Cardiac septum (tissue), 1 donor: ENCODE measurements around the gene PDE4C. TPM values are rescaled to one million over a fixed set of nuclear protein-coding genes. Genes with fewer than 3 reads are reported as not detected.
A peak's percentile ranks its signal among the peaks of the same experiment; 100 is the strongest.

Experiments used
- DNase-seq: peaks from one replicate; pipeline ENCODE4 v3.0.0-alpha.2; 2020; ENCODE audit warnings: low spot score
- intact Hi-C: fragments of 100-400 bp; cut with DNase I; formaldehyde crosslinking; loops from one replicate; pipeline ENCODE4 v1.14.0; 2022
- total RNA-seq: library from RNA; stranded (reverse); fragmentation: NEBNext Ultra II Directional; extraction: Animal tissue kit (Norgen Biotek cat#: 25700); gene quantifications from one replicate; pipeline ENCODE4 v1.2.1, GENCODE V29; 2021
- donor health status: DM: no; HTN: no; CAD: no.

The PDE4C gene
- total RNA-seq, 1 donor from 2014 or later = 1.3 TPM

- intact Hi-C loops = loop anchor here (2.0 to 10.0 kb wide), 4 partner anchors 48 to 210 kb away; partner anchors contain the start of genes LSM4 and SSBP4
These were observed 21.6 kb downstream of the PDE4C start for GRCh38 chr19:18204394-18205199.

GRCh38 chr19:18203863-18204393 lies 22.3 kb downstream of the PDE4C start, which contains the start of gene RAB3A:
RAB3A (minus strand) TSS chr19:18204042; CDS start chr19:18202740, 1,302 bp downstream.
- intact Hi-C loops = loop anchor here (1.0 to 10.0 kb wide), 4 partner anchors 11 to 211 kb away; partner anchors contain the start of genes LSM4, MPV17L2 and SSBP4
- peak; percentile 100 for DNase-seq

More at GRCh38 chr19:18204394-18205199, 21.6 kb downstream of the PDE4C start:
- DNase-seq = no peak

GRCh38 chr19:18203408-18203862 lies 22.8 kb downstream of the PDE4C start:
- intact Hi-C loops = loop anchor here (1.0 to 10.0 kb wide), 3 partner anchors 10 to 211 kb away; partner anchors contain the start of genes LSM4, MPV17L2 and SSBP4
- DNase-seq = no peak

- DNase-seq = no peak
- intact Hi-C loops = loop anchor here (1.0 to 10.0 kb wide), 3 partner anchors 10 to 212 kb away; partner anchors contain the start of genes LSM4, MPV17L2 and SSBP4
These were observed 23.3 kb downstream of the PDE4C start for GRCh38 chr19:18202778-18203407.

GRCh38 chr19:18202397-18202777 lies 23.9 kb downstream of the PDE4C start:
- intact Hi-C loops = loop anchor here (5.0 to 10.0 kb wide), 2 partner anchors 120 to 212 kb away; partner anchors contain the start of genes LSM4 and SSBP4
- DNase-seq = no peak

- intact Hi-C loops = no loop called here
- no peak for DNase-seq
These were observed 27.9 kb downstream of the PDE4C start for GRCh38 chr19:18198374-18198773.

- DNase-seq = no peak
- intact Hi-C loops = no loop called here
These were observed 28.3 kb downstream of the PDE4C start for GRCh38 chr19:18197941-18198340.

- intact Hi-C loops = no loop called here
These were observed 28.9 kb downstream of the PDE4C start for GRCh38 chr19:18197306-18197705.

GRCh38 chr19:18196511-18196845 lies 29.8 kb downstream of the PDE4C start:
- intact Hi-C loops = no loop called here
- no peak for DNase-seq

More at GRCh38 chr19:18197306-18197705, 28.9 kb downstream of the PDE4C start:
- DNase-seq = no peak

- DNase-seq = no peak
- intact Hi-C loops = no loop called here
These were observed 31.5 kb downstream of the PDE4C start for GRCh38 chr19:18194554-18195238.

GRCh38 chr19:18194181-18194530 lies 32.1 kb downstream of the PDE4C start:
- intact Hi-C loops = no loop called here
- DNase-seq = no peak

GRCh38 chr19:18193388-18194180 lies 32.7 kb downstream of the PDE4C start:
- intact Hi-C loops = loop anchor here (1.0 kb wide), 1 partner anchor 10 kb away; no protein-coding TSS in a partner anchor
- no peak for DNase-seq

GRCh38 chr19:18192673-18193387 lies 33.4 kb downstream of the PDE4C start, which contains the start of gene MPV17L2:
MPV17L2 (plus strand) TSS chr19:18193218; CDS start chr19:18193282, 64 bp downstream.
- intact Hi-C loops = loop anchor here (1.0 kb wide), 1 partner anchor 10 kb away; no protein-coding TSS in a partner anchor
- peak; percentile 100 for DNase-seq

- intact Hi-C loops = no loop called here
- DNase-seq = no peak
These were observed 34.6 kb downstream of the PDE4C start for GRCh38 chr19:18191640-18192062.

- no peak for DNase-seq
- intact Hi-C loops = no loop called here
These were observed 36.0 kb downstream of the PDE4C start for GRCh38 chr19:18190278-18190677.

- DNase-seq = no peak
- intact Hi-C loops = no loop called here
These were observed 40.7 kb downstream of the PDE4C start for GRCh38 chr19:18185538-18185937.

- intact Hi-C loops = no loop called here
- no peak for DNase-seq
These were observed 42.7 kb downstream of the PDE4C start for GRCh38 chr19:18183529-18183928.

- no peak for DNase-seq
- intact Hi-C loops = no loop called here
These were observed 46.3 kb downstream of the PDE4C start for GRCh38 chr19:18179957-18180356.
